Measurements from ENCODE around the gene TREML4.

DNA sequence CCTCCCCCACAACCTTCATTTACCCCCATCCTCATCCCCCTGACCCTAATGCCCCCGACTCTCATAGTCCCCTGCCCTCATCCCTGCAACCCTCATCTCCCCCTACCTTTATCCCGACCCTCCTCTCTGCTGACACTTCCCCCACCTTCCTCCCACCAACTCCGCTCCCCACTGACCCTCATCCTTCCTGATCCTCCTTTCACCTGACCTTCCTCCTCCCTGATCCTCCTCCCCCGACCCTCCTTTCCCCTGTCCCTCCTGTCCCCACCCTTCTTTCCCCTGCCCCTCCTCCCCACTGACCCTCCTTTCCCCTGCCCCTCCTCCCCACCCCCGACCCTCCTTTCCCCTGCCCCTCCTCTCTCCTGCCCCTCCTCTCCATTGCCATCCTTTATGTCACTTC, 34.3 kb upstream of the TREML4 start:
- TF ChIP-seq, protein P1, sequence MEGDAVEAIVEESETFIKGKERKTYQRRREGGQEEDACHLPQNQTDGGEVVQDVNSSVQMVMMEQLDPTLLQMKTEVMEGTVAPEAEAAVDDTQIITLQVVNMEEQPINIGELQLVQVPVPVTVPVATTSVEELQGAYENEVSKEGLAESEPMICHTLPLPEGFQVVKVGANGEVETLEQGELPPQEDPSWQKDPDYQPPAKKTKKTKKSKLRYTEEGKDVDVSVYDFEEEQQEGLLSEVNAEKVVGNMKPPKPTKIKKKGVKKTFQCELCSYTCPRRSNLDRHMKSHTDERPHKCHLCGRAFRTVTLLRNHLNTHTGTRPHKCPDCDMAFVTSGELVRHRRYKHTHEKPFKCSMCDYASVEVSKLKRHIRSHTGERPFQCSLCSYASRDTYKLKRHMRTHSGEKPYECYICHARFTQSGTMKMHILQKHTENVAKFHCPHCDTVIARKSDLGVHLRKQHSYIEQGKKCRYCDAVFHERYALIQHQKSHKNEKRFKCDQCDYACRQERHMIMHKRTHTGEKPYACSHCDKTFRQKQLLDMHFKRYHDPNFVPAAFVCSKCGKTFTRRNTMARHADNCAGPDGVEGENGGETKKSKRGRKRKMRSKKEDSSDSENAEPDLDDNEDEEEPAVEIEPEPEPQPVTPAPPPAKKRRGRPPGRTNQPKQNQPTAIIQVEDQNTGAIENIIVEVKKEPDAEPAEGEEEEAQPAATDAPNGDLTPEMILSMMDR (optimal IDR thresholded peaks at IDR 0.05 in 1 of 3, IDR thresholded peaks at IDR 0.05 in 1 of 3, conservative IDR thresholded peaks at IDR 0.05 in 1 of 3; ENCODE audit: extremely low read depth in 1 of 3, insufficient read depth in 2 of 3, low read length in 3 of 3) = no peak
- TF ChIP-seq EZH2 (IDR thresholded peaks at IDR 0.05; ENCODE audit: low read length) = no peak

All from keratinocyte (primary cell).